HepG2 (cell line): ENCODE data around the gene VDAC2. TPM values are rescaled to one million over a fixed set of nuclear protein-coding genes. Genes with fewer than 3 reads are reported as not detected.

Source experiments
- ATAC-seq: fragments of 200-7000 bp; cut with Tn5 transposase; 3 replicates; pipeline ENCODE4 v1.9.1; 2020; ENCODE audit warnings: mild to moderate bottlenecking, moderate library complexity
- BruUV-seq: library from RNA; stranded (reverse); fragments of 400-500 nt; replicated peaks from 2 replicates; lab custom pipeline; 2021; lab: Mats Ljungman, UMichigan
- CTCF ChIA-PET: fragments of 300-600 bp; formaldehyde crosslinking; extraction: SDS; loops from one replicate; lab custom pipeline; 2021; ENCODE audit warnings: low total read pairs, inconsistent platforms, low intra/inter-chr PET ratio; lab: Yijun Ruan, JAX
- POLR2A ChIA-PET: fragments of 350-600 bp; sonication (Branson Sonifier 250); formaldehyde crosslinking; loops from one replicate; lab custom pipeline; 2020; ENCODE audit warnings: antibody characterized with exemption, inconsistent platforms; lab: Yijun Ruan, JAX
- DNase-seq: peaks from one replicate; pipeline ENCODE4 v3.0.0-alpha.2; 2015; ENCODE audit warnings: low spot score
- FAIRE-seq: peaks from 3 replicates; lab custom pipeline; 2011; peaks lifted over from hg19 to GRCh38; lab: Jason Lieb, UNC
- H2AFZ ChIP-seq: one replicate; pipeline ENCODE4 v1.6.1; 2011; ENCODE audit warnings: low read length, inconsistent platforms
- H3K27ac ChIP-seq: fragments of 300-600 bp; 3 replicates; pipeline ENCODE4 v1.8.0; 2011; ENCODE audit warnings: mixed run types, mild to moderate bottlenecking, mixed read lengths, low read length, inconsistent platforms; ENCODE audit not compliant: insufficient read depth; ENCODE audit errors: extremely low read length
- H3K27me3 ChIP-seq, 2 experiments: fragments of 200-600 bp in 1 of 2; 2 replicates in 1 of 2; 3 replicates in 1 of 2; pipeline versions ENCODE4 v1.6.0 to v1.8.0; 2011; ENCODE audit warnings: low read length in 2 of 2, mild to moderate bottlenecking in 2 of 2, moderate library complexity in 2 of 2, inconsistent platforms in 1 of 2; ENCODE audit not compliant: insufficient read depth in 2 of 2, control insufficient read depth in 1 of 2
- H3K36me3 ChIP-seq, 2 experiments: fragments of 200-600 bp in 1 of 2; replicated peaks in 1 of 2; 2 replicates in 1 of 2; 3 replicates in 1 of 2; pipeline versions ENCODE4 v1.5.1 to v1.8.0; 2011; ENCODE audit warnings: low read length in 2 of 2, inconsistent platforms in 1 of 2; ENCODE audit not compliant: insufficient read depth in 2 of 2, control insufficient read depth in 1 of 2
- H3K4me1 ChIP-seq: 2 replicates; pipeline ENCODE4 v1.5.1; 2012; ENCODE audit warnings: low read length, inconsistent platforms; ENCODE audit not compliant: insufficient read depth
- H3K4me2 ChIP-seq: 2 replicates; pipeline ENCODE4 v1.6.0; 2011; ENCODE audit warnings: low read depth, low read length, inconsistent platforms
- H3K4me3 ChIP-seq, 3 experiments: fragments of 200-600 bp in 1 of 3; sonication (generic), shearing (Covaris generic) in 1 of 3; replicated peaks in 1 of 3; 2 replicates each; pipeline ENCODE4 v1.5.1; 2011 to 2016; ENCODE audit warnings: low read length in 3 of 3, inconsistent platforms in 2 of 3, low read depth in 2 of 3, mild to moderate bottlenecking in 2 of 3, control low read depth in 1 of 3, mixed read lengths in 1 of 3; ENCODE audit not compliant: insufficient read depth in 1 of 3
- H3K79me2 ChIP-seq: one replicate; pipeline ENCODE4 v1.6.1; 2011; ENCODE audit warnings: low read length, inconsistent platforms; ENCODE audit not compliant: insufficient read depth
- H3K9ac ChIP-seq: 2 replicates; pipeline ENCODE4 v1.6.0; 2011; ENCODE audit warnings: mild to moderate bottlenecking, low read depth, low read length, inconsistent platforms; ENCODE audit not compliant: insufficient read depth
- H3K9me3 ChIP-seq: 2 replicates; pipeline ENCODE4 v1.5.1; 2012; ENCODE audit warnings: mild to moderate bottlenecking, low read length
- H4K20me1 ChIP-seq: 2 replicates; pipeline ENCODE4 v1.6.0; 2011; ENCODE audit warnings: inconsistent platforms, mild to moderate bottlenecking, low read length, moderate library complexity; ENCODE audit not compliant: insufficient read depth
- AGO2 ChIP-seq: fragments of 200-400 bp; formaldehyde crosslinking; optimal IDR thresholded peaks from 2 replicates; pipeline ENCODE3; 2017; ENCODE audit warnings: mild to moderate bottlenecking, low read depth, low read length, moderate library complexity
- ARHGAP35 ChIP-seq: sonication (generic); formaldehyde crosslinking; IDR thresholded peaks from 2 replicates; pipeline ENCODE4 v1.9.0; 2022; ENCODE audit warnings: mild to moderate bottlenecking, inconsistent platforms, moderate library complexity, missing genetic modification reagents, borderline replicate concordance
- NCOA2 ChIP-seq: sonication (generic); formaldehyde crosslinking; IDR thresholded peaks from 2 replicates; pipeline ENCODE4 v1.8.0; 2022; ENCODE audit warnings: inconsistent platforms
- PRMT3 ChIP-seq: sonication (generic); formaldehyde crosslinking; IDR thresholded peaks from 2 replicates; pipeline ENCODE4 v1.8.1; 2022; ENCODE audit warnings: low read depth, mild to moderate bottlenecking, moderate library complexity, missing genetic modification reagents, borderline replicate concordance
- RBM22 ChIP-seq: fragments of 200-400 bp; formaldehyde crosslinking; optimal IDR thresholded peaks from 2 replicates; pipeline ENCODE3; 2017; ENCODE audit warnings: mild to moderate bottlenecking, low read length, moderate library complexity
- ZNF121 ChIP-seq: sonication (generic); formaldehyde crosslinking; IDR thresholded peaks from 2 replicates; pipeline ENCODE4 v1.5.0; 2020; ENCODE audit warnings: mild to moderate bottlenecking, missing genetic modification reagents
- ZNF34 ChIP-seq: sonication (generic); formaldehyde crosslinking; IDR thresholded peaks from 2 replicates; pipeline ENCODE4 v1.4.0; 2020; ENCODE audit warnings: mild to moderate bottlenecking, missing genetic modification reagents, borderline replicate concordance
- ZNF639 ChIP-seq: conservative IDR thresholded peaks from 2 replicates; pipeline ENCODE4 v1.6.1; 2018; ENCODE audit warnings: missing genetic modification reagents
- ZSCAN29 ChIP-seq: sonication (generic); formaldehyde crosslinking; conservative IDR thresholded peaks from 2 replicates; pipeline ENCODE4 v1.4.0; 2020; ENCODE audit warnings: mild to moderate bottlenecking, missing genetic modification reagents
- WGBS: methylation state at CpG from one replicate; pipeline ENCODE4 v1.1.6; 2017; ENCODE audit warnings: low lambda C conversion rate; 5-methylcytosine and 5-hydroxymethylcytosine counted together
- in situ Hi-C: cut with HindIII; loops from 2 replicates; pipeline ENCODE4 v1.10.0; 2017; ENCODE audit warnings: low pct_unique_long_range_greater_than_20kb; ENCODE audit not compliant: extremely low pct_ligation_motif_present
- intact Hi-C: fragments of 100-400 bp; cut with micrococcal nuclease; formaldehyde crosslinking; loops from one replicate; pipeline ENCODE4 v1.10.0; 2022; ENCODE audit not compliant: unreplicated experiment
- polyA plus RNA-seq, 8 experiments: library from polyadenylated mRNA; depleted of rRNA in 3 of 8; stranded (reverse) in 7 of 8; unstranded in 1 of 8; fragments of >200 nt; fragmentation: Illumina TruSeq in 4 of 8; extraction: Trizol in 4 of 8; gene quantifications; 2 replicates each; pipeline versions ENCODE4 v1.2.1 to v1.2.3, GENCODE V29; 2011 to 2016; ENCODE audit warnings: low read depth in 4 of 8, missing spikeins in 1 of 8, mixed read lengths in 1 of 8; ENCODE audit not compliant: insufficient read depth in 1 of 8
- total RNA-seq, 5 experiments: library from RNA; depleted of rRNA; stranded (reverse); fragments of >200 nt; fragmentation: Illumina TruSeq; extraction: Trizol; gene quantifications; 2 replicates each; pipeline ENCODE4 v1.2.3, GENCODE V29; 2016; ENCODE audit warnings: low read depth in 1 of 5

Gene VDAC2
- total and polyA plus RNA-seq, 2 of the 13 experiments (the other 11 are each of a cell fraction or from before 2014, with no cell fraction given) = 67.9 to 222 TPM

- no peaks in the 10 kb centered on the region for H3K27me3 ChIP-seq
- no peak for FAIRE-seq
- in situ Hi-C loops (no loop called here), intact Hi-C loops (no loop called here)
- H3K9me3 ChIP-seq = no peaks in the 10 kb centered on the region
- H3K9ac ChIP-seq = no peak overlapping the region
- ChIA-PET POLR2A (interaction anchor here (6.8 kb wide), 1 partner anchor 17 kb away, joined by 55 read pairs; the partner anchor contains the start of gene VDAC2), CTCF (interaction anchor here (1.0 kb wide), 1 partner anchor 40 kb away, joined by 4 read pairs; no protein-coding TSS in a partner anchor)
- H3K79me2 ChIP-seq = peaks cover 53% of the 10 kb centered on the region
- TF ChIP-seq ZSCAN29 (CRISPR knock-in tag) (no peak), ARHGAP35 (CRISPR knock-in tag) (no peak), AGO2 (no peak), PRMT3 (CRISPR knock-in tag) (no peak), ZNF639 (CRISPR knock-in tag) (no peak), ZNF121 (peak; percentile 33; the same call in 1 of the 2 replicates)
- H4K20me1 ChIP-seq = peaks cover 41% of the 10 kb centered on the region
- no peak for DNase-seq
- no peak overlapping the region for H3K4me2 ChIP-seq
- H3K4me1 ChIP-seq = peaks cover 54% of the 10 kb centered on the region
- peaks cover 18 to 70% of the 10 kb centered on the region in 2 experiments for H3K36me3 ChIP-seq
- no peak overlapping the region for H2AFZ ChIP-seq
- H3K4me3 ChIP-seq = no peak overlapping the region
- BruUV-seq = no TSS peak
- no peak for ATAC-seq
- WGBS = 87% methylated on average over 3 of the region's 3 CpGs
- H3K27ac ChIP-seq = no peak overlapping the region
These were observed 17.7 kb downstream of the VDAC2 start for GRCh38 chr10:75228278-75228677.

GRCh38 chr10:75228834-75229233, 18.2 kb downstream of the VDAC2 start:
- no peak overlapping the region for H2AFZ ChIP-seq
- H3K4me1 ChIP-seq = peaks cover 48% of the 10 kb centered on the region
- H3K79me2 ChIP-seq = peaks cover 47% of the 10 kb centered on the region
- in situ Hi-C loops (no loop called here), intact Hi-C loops (no loop called here)
- DNase-seq = no peak
- H3K9me3 ChIP-seq = no peaks in the 10 kb centered on the region
- BruUV-seq = no TSS peak
- H3K9ac ChIP-seq = no peak overlapping the region
- 78% methylated on average over 4 of the region's 4 CpGs for WGBS
- H3K4me3 ChIP-seq = no peak overlapping the region
- no peak overlapping the region for H3K4me2 ChIP-seq
- ATAC-seq = no peak
- no peak for FAIRE-seq
- peaks cover 38% of the 10 kb centered on the region for H4K20me1 ChIP-seq
- POLR2A ChIA-PET = interaction anchor here (6.8 kb wide), 1 partner anchor 17 kb away, joined by 55 read pairs; the partner anchor contains the start of gene VDAC2
- peaks cover 15 to 67% of the 10 kb centered on the region in 2 experiments for H3K36me3 ChIP-seq
- no peak overlapping the region for H3K27ac ChIP-seq
- no peaks in the 10 kb centered on the region for H3K27me3 ChIP-seq
- peak; percentile 87 for TF ChIP-seq RBM22
- TF ChIP-seq NCOA2 (CRISPR knock-in tag) = no peak
- TF ChIP-seq ZNF34 = no peak
- CTCF ChIA-PET = interaction anchor here (1.0 kb wide), 1 partner anchor 41 kb away, joined by 4 read pairs; no protein-coding TSS in a partner anchor
